SU-DHL-6 (cell line): ENCODE data around the gene PLEKHS1.
"Not testable (repeated sequence)": the region's sequence is repeated elsewhere in the genome, so short reads cannot be mapped to it uniquely, and the experiment has no call there.

ENCODE experiments used
- H2AFZ ChIP-seq: fragments of 200-600 bp; sonication (generic); 2 replicates; pipeline ENCODE4 v1.6.1; 2014; ENCODE audit warnings: low read depth, mild to moderate bottlenecking, moderate library complexity, mixed read lengths, antibody characterized with exemption, low read length; ENCODE audit not compliant: severe bottlenecking
- H3F3A ChIP-seq: fragments of 200-600 bp; shearing (Covaris generic); 2 replicates; pipeline ENCODE4 v1.6.0; 2016; ENCODE audit warnings: antibody characterized with exemption, mild to moderate bottlenecking; ENCODE audit not compliant: insufficient read depth
- H3K27ac ChIP-seq: fragments of 200-600 bp; sonication (generic); 2 replicates; pipeline ENCODE4 v1.5.1; 2016; ENCODE audit warnings: low read depth, mild to moderate bottlenecking, low read length, moderate library complexity, mixed read lengths
- H3K27me3 ChIP-seq: fragments of 200-600 bp; sonication (generic), shearing (Covaris generic); 2 replicates; pipeline ENCODE4 v1.6.0; 2014; ENCODE audit warnings: mild to moderate bottlenecking, low read length
- H3K36me3 ChIP-seq: fragments of 200-600 bp; sonication (generic); 2 replicates; pipeline ENCODE4 v1.6.1; 2014; ENCODE audit warnings: mild to moderate bottlenecking, low read length, mixed read lengths
- H3K4me2 ChIP-seq: fragments of 300-600, 200-600 bp; shearing (Covaris generic), sonication (generic); 2 replicates; pipeline ENCODE4 v1.6.0; 2014; ENCODE audit warnings: low read length, low read depth, mild to moderate bottlenecking; ENCODE audit not compliant: poor library complexity, severe bottlenecking
- H3K4me3 ChIP-seq: fragments of 200-600 bp; sonication (generic); 2 replicates; pipeline ENCODE4 v1.5.1; 2014; ENCODE audit warnings: antibody characterized with exemption, low read length, mild to moderate bottlenecking, mixed read lengths; ENCODE audit not compliant: insufficient read depth, poor library complexity, severe bottlenecking
- H3K79me2 ChIP-seq: fragments of 200-600 bp; sonication (generic); 2 replicates; pipeline ENCODE4 v1.6.1; 2014; ENCODE audit warnings: mild to moderate bottlenecking, low read length, moderate library complexity; ENCODE audit not compliant: insufficient read depth
- H3K9ac ChIP-seq: fragments of 200-600 bp; sonication (generic); 2 replicates; pipeline ENCODE4 v1.7.0; 2014; ENCODE audit warnings: mild to moderate bottlenecking, low read length
- H3K9me2 ChIP-seq: fragments of 200-600 bp; sonication (generic); replicated peaks from 2 replicates; pipeline ENCODE4 v1.6.1; 2014; ENCODE audit warnings: low read length; ENCODE audit not compliant: insufficient read depth
- H3K9me3 ChIP-seq: fragments of 200-600 bp; sonication (generic); 2 replicates; pipeline ENCODE4 v1.6.1; 2014; ENCODE audit warnings: low read length, mixed read lengths; ENCODE audit not compliant: insufficient read depth
- H4K20me1 ChIP-seq: fragments of 200-600 bp; sonication (generic); 2 replicates; pipeline ENCODE4 v1.6.1; 2014; ENCODE audit warnings: low read depth, mild to moderate bottlenecking, antibody characterized with exemption, low read length, moderate library complexity, mixed read lengths
- CTCF ChIP-seq: fragments of 200-600 bp; sonication (generic); IDR thresholded peaks from one replicate; pipeline ENCODE4 v1.5.1; 2017; ENCODE audit warnings: antibody characterized with exemption, mild to moderate bottlenecking, low read length, moderate library complexity; ENCODE audit not compliant: insufficient read depth, poor library complexity, severe bottlenecking
- EZH2phosphoT487 ChIP-seq: fragments of 200-600 bp; sonication (generic), shearing (Covaris generic); conservative IDR thresholded peaks from 2 replicates; pipeline ENCODE4 v1.6.1; 2018; ENCODE audit warnings: mild to moderate bottlenecking, antibody characterized with exemption, low read length, moderate library complexity, mixed read lengths

PLEKHS1 gene

DNA sequence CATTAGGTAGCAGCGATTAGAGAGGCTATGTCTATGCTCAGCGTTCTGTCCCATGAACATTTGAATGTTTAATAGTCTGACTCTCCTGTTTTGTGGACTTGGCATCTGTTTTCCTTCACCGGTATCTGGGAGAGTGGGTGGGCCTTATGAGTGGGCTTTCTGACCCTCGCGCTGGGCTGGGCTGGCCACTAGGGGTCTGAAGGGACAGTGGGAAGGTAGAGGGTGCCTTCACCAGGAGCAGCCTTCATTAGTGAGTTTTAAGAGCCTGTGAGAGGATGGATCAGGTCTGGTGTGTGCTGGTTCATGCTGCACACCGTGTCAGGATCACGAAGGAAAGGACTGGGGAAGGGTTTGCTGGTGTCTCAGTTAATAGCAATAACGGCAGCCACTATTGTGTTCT lies 69.0 kb downstream of the PLEKHS1 start:
- no peak for TF ChIP-seq CTCF
- TF ChIP-seq EZH2phosphoT487, result no peak
- H4K20me1 ChIP-seq, result no peaks in the 10 kb centered on the region
- no peak overlapping the region for H3K9ac ChIP-seq
- no peaks in the 10 kb centered on the region for H3K9me3 ChIP-seq
- no peaks in the 10 kb centered on the region for H3K79me2 ChIP-seq
- no peaks in the 10 kb centered on the region for H3K9me2 ChIP-seq
- no peaks in the 10 kb centered on the region for H3K36me3 ChIP-seq
- H3K4me3 ChIP-seq, result no peak overlapping the region
- no peak overlapping the region for H2AFZ ChIP-seq
- no peaks in the 10 kb centered on the region for H3F3A ChIP-seq
- H3K27ac ChIP-seq, result no peak overlapping the region
- no peak overlapping the region for H3K4me2 ChIP-seq
- H3K27me3 ChIP-seq, result no peaks in the 10 kb centered on the region

GRCh38 chr10:113821306-113821705 lies 69.8 kb downstream of the PLEKHS1 start:
- H3K4me3 ChIP-seq, H3K27me3 ChIP-seq, H3K36me3 ChIP-seq, H3K9me2 ChIP-seq, H3K9me3 ChIP-seq, H2AFZ ChIP-seq, H3K9ac ChIP-seq, H3K79me2 ChIP-seq, H3K4me2 ChIP-seq, H3K27ac ChIP-seq, H3F3A ChIP-seq, H4K20me1 ChIP-seq: not testable (repeated sequence)

- Histone ChIP-seq H3K9ac (no peak overlapping the region), H3K4me2 (no peak overlapping the region), H2AFZ (no peak overlapping the region)
Measured at GRCh38 chr10:113822174-113822573, 70.7 kb downstream of the PLEKHS1 start.

GRCh38 chr10:113823389-113823788 lies 71.9 kb downstream of the PLEKHS1 start:
- H2AFZ ChIP-seq, result no peak overlapping the region

More at GRCh38 chr10:113822174-113822573, 70.7 kb downstream of the PLEKHS1 start:
- Histone ChIP-seq H3K4me3 (no peak overlapping the region), H3K9me3 (no peaks in the 10 kb centered on the region), H3F3A (no peaks in the 10 kb centered on the region), H3K27me3 (no peaks in the 10 kb centered on the region), H3K79me2 (no peaks in the 10 kb centered on the region), H3K27ac (no peak overlapping the region), H4K20me1 (no peaks in the 10 kb centered on the region), H3K36me3 (no peaks in the 10 kb centered on the region), H3K9me2 (no peaks in the 10 kb centered on the region)
- TF ChIP-seq CTCF (no peak), EZH2phosphoT487 (no peak)

More at GRCh38 chr10:113823389-113823788, 71.9 kb downstream of the PLEKHS1 start:
- no peaks in the 10 kb centered on the region for H3K79me2 ChIP-seq
- no peaks in the 10 kb centered on the region for H3F3A ChIP-seq
- H3K4me3 ChIP-seq, result no peak overlapping the region
- no peaks in the 10 kb centered on the region for H4K20me1 ChIP-seq
- H3K27ac ChIP-seq, result no peak overlapping the region
- H3K9me2 ChIP-seq, result no peaks in the 10 kb centered on the region
- no peaks in the 10 kb centered on the region for H3K27me3 ChIP-seq
- H3K4me2 ChIP-seq, result no peak overlapping the region
- no peak overlapping the region for H3K9ac ChIP-seq
- no peaks in the 10 kb centered on the region for H3K9me3 ChIP-seq
- H3K36me3 ChIP-seq, result no peaks in the 10 kb centered on the region
- TF ChIP-seq CTCF, result no peak
- TF ChIP-seq EZH2phosphoT487, result no peak
